PC-9 (cell line): Measurements from ENCODE around the gene FGF1.

ENCODE experiments used
- EZH2 ChIP-seq: fragments of 200-600 bp; sonication (generic); IDR thresholded peaks from 2 replicates; pipeline ENCODE4 v1.8.0; 2017; ENCODE audit warnings: antibody characterized with exemption, low read depth
- TF ChIP-seq, protein P1 (sequence below): fragments of 200-600 bp; sonication (generic); conservative IDR thresholded peaks from 2 replicates; pipeline ENCODE4 v1.6.1; 2017; ENCODE audit warnings: mixed run types, antibody characterized with exemption, mild to moderate bottlenecking, moderate library complexity

DNA sequence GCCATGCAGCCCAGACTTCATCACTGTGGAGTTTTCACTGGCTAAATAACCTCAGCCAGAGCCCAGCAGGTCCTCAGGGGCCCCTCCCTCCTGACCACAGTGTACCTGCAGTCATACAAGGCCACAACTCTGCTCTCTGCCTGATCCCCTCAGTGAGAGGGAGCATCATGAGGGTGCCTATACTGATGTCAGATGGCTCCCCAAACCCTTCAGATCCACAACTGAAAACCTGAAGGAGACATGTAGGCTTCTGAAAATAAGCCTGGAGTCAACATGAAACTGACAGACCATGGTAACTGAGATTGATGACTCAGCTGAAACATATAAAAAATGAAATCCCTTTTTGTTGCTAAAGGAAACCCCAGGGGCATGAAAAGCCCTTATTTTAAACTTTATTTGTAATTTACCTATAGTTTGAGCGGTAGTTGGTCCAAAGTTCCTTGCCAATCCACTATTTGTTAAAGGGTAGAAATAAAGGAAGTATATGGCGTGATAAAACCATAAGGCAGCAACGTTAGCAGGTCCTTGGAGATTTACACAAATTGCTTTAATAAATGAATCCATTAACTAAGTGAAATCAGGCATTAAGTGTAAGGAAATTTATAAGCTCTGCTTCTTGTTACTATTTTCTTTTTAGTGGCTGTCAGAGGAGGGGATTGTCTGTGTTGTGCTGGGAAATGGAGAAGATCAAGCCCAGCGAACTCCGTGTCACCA is 68.3 kb downstream of the FGF1 start:
- TF ChIP-seq, protein P1, sequence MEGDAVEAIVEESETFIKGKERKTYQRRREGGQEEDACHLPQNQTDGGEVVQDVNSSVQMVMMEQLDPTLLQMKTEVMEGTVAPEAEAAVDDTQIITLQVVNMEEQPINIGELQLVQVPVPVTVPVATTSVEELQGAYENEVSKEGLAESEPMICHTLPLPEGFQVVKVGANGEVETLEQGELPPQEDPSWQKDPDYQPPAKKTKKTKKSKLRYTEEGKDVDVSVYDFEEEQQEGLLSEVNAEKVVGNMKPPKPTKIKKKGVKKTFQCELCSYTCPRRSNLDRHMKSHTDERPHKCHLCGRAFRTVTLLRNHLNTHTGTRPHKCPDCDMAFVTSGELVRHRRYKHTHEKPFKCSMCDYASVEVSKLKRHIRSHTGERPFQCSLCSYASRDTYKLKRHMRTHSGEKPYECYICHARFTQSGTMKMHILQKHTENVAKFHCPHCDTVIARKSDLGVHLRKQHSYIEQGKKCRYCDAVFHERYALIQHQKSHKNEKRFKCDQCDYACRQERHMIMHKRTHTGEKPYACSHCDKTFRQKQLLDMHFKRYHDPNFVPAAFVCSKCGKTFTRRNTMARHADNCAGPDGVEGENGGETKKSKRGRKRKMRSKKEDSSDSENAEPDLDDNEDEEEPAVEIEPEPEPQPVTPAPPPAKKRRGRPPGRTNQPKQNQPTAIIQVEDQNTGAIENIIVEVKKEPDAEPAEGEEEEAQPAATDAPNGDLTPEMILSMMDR = no peak
- TF ChIP-seq EZH2 = no peak
